Transverse colon (tissue), 4 donors: ENCODE results near the gene NUP54. TPM values are rescaled to one million over a fixed set of nuclear protein-coding genes. Genes with fewer than 3 reads are reported as not detected.

Source experiments
- DNase-seq: peaks from one replicate; pipeline ENCODE4 v3.0.0-alpha.2; 2019
- H3K27ac ChIP-seq, 4 donors: fragments of 200-600 bp; sonication (generic); 2 replicates each; pipeline ENCODE4 v1.5.1; 2016 to 2018; ENCODE audit warnings: inconsistent platforms in 4 of 4
- H3K27me3 ChIP-seq: fragments of 200-600 bp; sonication (generic); 2 replicates; pipeline ENCODE4 v1.5.1; 2017; ENCODE audit warnings: inconsistent platforms
- H3K36me3 ChIP-seq, 4 donors: fragments of 200-600 bp; sonication (generic); 2 replicates each; pipeline ENCODE4 v1.5.1; 2017 to 2019; ENCODE audit warnings: inconsistent platforms in 4 of 4
- H3K4me1 ChIP-seq, 4 donors: fragments of 200-600 bp; sonication (generic); 2 replicates each; pipeline ENCODE4 v1.5.1; 2017 to 2020; ENCODE audit warnings: inconsistent platforms in 4 of 4
- H3K4me3 ChIP-seq, 4 donors: fragments of 200-600 bp; sonication (generic); 1 replicate in 1 of 4; 2 replicates in 3 of 4; pipeline versions ENCODE4 v1.5.1 to v1.6.1; 2017 to 2019; ENCODE audit warnings: inconsistent platforms in 4 of 4
- H3K9me3 ChIP-seq, 2 donors: fragments of 200-600 bp; sonication (generic); 2 replicates each; pipeline ENCODE4 v1.5.1; 2017 to 2019; ENCODE audit warnings: inconsistent platforms in 2 of 2
- CTCF ChIP-seq, 5 experiments: fragments of 200-600 bp in 3 of 5; fragments of 450-650 bp in 2 of 5; sonication (generic) in 3 of 5; IDR thresholded peaks; 1 replicate in 2 of 5; 2 replicates in 3 of 5; pipeline ENCODE4 v1.5.1; 2016 to 2017; ENCODE audit warnings: antibody characterized with exemption in 5 of 5, inconsistent platforms in 3 of 5, mild to moderate bottlenecking in 2 of 5, moderate library complexity in 1 of 5
- EP300 ChIP-seq: sonication (generic); formaldehyde crosslinking; IDR thresholded peaks from one replicate; pipeline ENCODE4 v1.6.1; 2017; ENCODE audit warnings: antibody characterized with exemption, low read depth
- POLR2A ChIP-seq: fragments of 450-650 bp; IDR thresholded peaks from one replicate; pipeline ENCODE4 v1.6.1; 2016; ENCODE audit warnings: antibody characterized with exemption, mild to moderate bottlenecking, moderate library complexity
- POLR2AphosphoS5 ChIP-seq, 3 donors: sonication (generic); formaldehyde crosslinking; IDR thresholded peaks; one replicate each; pipeline ENCODE4 v1.6.1; 2016; ENCODE audit warnings: antibody characterized with exemption in 3 of 3
- WGBS, 2 donors: methylation state at CpG; one replicate each; pipeline ENCODE4 v1.1.5; 2018; ENCODE audit warnings: low coverage in 1 of 2; 5-methylcytosine and 5-hydroxymethylcytosine counted together
- in situ Hi-C, 4 donors: fragments of 200-750 bp; cut with MboI; loops; one replicate each; pipeline versions ENCODE4 v1.15.0 to v1.15.1; 2017; ENCODE audit warnings: low sequenced_read_pairs in 3 of 4, low pct_ligation_motif_present in 1 of 4, low pct_unique_long_range_greater_than_20kb in 1 of 4
- intact Hi-C: fragments of 100-400 bp; cut with DNase I; formaldehyde crosslinking; loops from one replicate; pipeline ENCODE4 v1.15.1; 2023; ENCODE audit warnings: low total_unique reads
- total RNA-seq, 4 donors: library from RNA; depleted of rRNA; stranded (reverse); fragments of >200 nt; gene quantifications; one replicate each; pipeline ENCODE4 v1.1.0, GENCODE V29; 2016

Gene NUP54
- total RNA-seq, 4 donors from 2014 or later = 7.0 to 142 (median 29.2) TPM

GRCh38 chr4:76108467-76109181 lies 39.6 kb downstream of the NUP54 start:
- Histone ChIP-seq H3K4me1 (no peaks in the 10 kb centered on the region), H3K36me3 (peaks cover 0 to 4% (median 0%) of the 10 kb centered on the region in 4 donors), H3K27me3 (no peaks in the 10 kb centered on the region), H3K4me3 (no peak overlapping the region), H3K27ac (no peak overlapping the region), H3K9me3 (no peaks in the 10 kb centered on the region)
- no peak for TF ChIP-seq POLR2AphosphoS5 (IDR thresholded peaks at IDR 0.05)
- no peak for TF ChIP-seq CTCF (IDR thresholded peaks at IDR 0.05)
- no peak for TF ChIP-seq POLR2A
- TF ChIP-seq EP300 = no peak
- intact Hi-C loops (no loop called here), in situ Hi-C loops (no loop called here)
- 42 to 60% methylated on average over 5 of the region's 5 CpGs for WGBS, 2 donors
- DNase-seq = no peak

GRCh38 chr4:76106442-76106841 lies 41.8 kb downstream of the NUP54 start:
- 82 to 88% methylated on average over 2 to 4 of the region's 4 CpGs for WGBS, 2 donors
- intact Hi-C loops = no loop called here

DNA sequence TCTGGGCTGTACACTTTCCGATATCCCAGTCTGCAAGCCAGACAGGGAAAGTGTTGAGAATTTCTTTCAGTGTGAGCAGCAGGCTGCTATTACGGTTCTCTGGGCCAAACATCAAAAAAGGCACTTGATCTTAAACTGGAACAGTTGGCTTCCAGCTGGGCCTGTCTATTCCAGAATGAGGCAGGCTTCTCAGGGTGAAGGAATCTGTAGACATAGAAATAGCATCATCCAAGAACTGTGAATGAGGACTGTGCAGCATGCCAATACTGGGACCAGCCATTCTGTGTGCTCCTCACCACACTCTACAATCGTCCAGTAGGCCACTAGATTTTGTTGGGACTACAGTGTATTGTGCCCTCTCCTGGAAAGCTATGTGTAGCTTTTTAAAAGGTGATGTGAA lies 42.5 kb downstream of the NUP54 start:
- Histone ChIP-seq H3K36me3 (no peaks in the 10 kb centered on the region), H3K4me1 (no peaks in the 10 kb centered on the region), H3K27me3 (no peaks in the 10 kb centered on the region), H3K9me3 (no peaks in the 10 kb centered on the region), H3K4me3 (no peak overlapping the region), H3K27ac (no peak overlapping the region)
- 80 to 89% methylated on average over 3 of the region's 3 CpGs for WGBS, 2 donors
- intact Hi-C loops = no loop called here
- TF ChIP-seq CTCF (IDR thresholded peaks at IDR 0.05) (no peak), POLR2A (no peak), POLR2AphosphoS5 (IDR thresholded peaks at IDR 0.05) (no peak), EP300 (no peak)
- DNase-seq = no peak
- in situ Hi-C loops = no loop called here

More at GRCh38 chr4:76106442-76106841, 41.8 kb downstream of the NUP54 start:
- Histone ChIP-seq H3K27me3 (no peaks in the 10 kb centered on the region), H3K4me1 (no peaks in the 10 kb centered on the region), H3K36me3 (no peaks in the 10 kb centered on the region), H3K9me3 (no peaks in the 10 kb centered on the region), H3K4me3 (no peak overlapping the region), H3K27ac (no peak overlapping the region)
- DNase-seq = no peak
- in situ Hi-C loops = no loop called here
- TF ChIP-seq EP300 = no peak
- TF ChIP-seq POLR2AphosphoS5 (IDR thresholded peaks at IDR 0.05) = no peak
- TF ChIP-seq POLR2A = no peak
- TF ChIP-seq CTCF (IDR thresholded peaks at IDR 0.05) = no peak

DNA sequence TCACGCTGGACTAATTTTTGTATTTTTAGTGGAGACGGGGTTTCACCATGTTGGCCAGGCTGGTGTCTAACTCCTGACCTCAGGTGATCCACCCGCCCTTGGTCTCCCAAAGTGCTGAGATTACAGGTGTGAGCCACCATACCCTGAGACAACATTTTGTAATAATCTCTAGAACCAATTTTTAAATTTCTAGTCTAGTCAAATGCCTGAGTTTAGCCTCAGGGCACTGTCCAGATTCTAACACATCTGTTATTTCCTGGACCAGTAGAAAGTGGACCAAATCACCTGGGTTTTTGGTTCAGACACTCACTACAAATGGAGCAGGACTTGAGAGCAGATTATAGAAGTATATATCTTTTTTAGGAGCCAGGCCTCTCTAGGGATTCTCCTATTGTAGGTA lies 52.1 kb downstream of the NUP54 start:
- no peaks in the 10 kb centered on the region for H3K9me3 ChIP-seq
- TF ChIP-seq POLR2A (no peak), POLR2AphosphoS5 (IDR thresholded peaks at IDR 0.05) (no peak), EP300 (no peak), CTCF (IDR thresholded peaks at IDR 0.05) (no peak)
- 94% methylated on average over 3 of the region's 3 CpGs; no CpG with 5 or more reads in 1 of the 2 donors for WGBS, 2 donors
- H3K4me1 ChIP-seq = no peaks in the 10 kb centered on the region
- intact Hi-C loops (no loop called here), in situ Hi-C loops (loop anchor here in 1 of 4 donors (25.0 kb wide), 1 partner anchor 209 kb away; no protein-coding TSS in a partner anchor)
- DNase-seq = no peak
- no peak overlapping the region for H3K27ac ChIP-seq
- H3K4me3 ChIP-seq = no peak overlapping the region
- H3K27me3 ChIP-seq = no peaks in the 10 kb centered on the region
- H3K36me3 ChIP-seq = no peaks in the 10 kb centered on the region
